ENCODE measurements around the gene DESI2. TPM values are rescaled to one million over a fixed set of nuclear protein-coding genes. Genes with fewer than 3 reads are reported as not detected.

DESI2 gene
- total RNA-seq, 1 experiment from 2014 or later, result 44.6 TPM

DNA sequence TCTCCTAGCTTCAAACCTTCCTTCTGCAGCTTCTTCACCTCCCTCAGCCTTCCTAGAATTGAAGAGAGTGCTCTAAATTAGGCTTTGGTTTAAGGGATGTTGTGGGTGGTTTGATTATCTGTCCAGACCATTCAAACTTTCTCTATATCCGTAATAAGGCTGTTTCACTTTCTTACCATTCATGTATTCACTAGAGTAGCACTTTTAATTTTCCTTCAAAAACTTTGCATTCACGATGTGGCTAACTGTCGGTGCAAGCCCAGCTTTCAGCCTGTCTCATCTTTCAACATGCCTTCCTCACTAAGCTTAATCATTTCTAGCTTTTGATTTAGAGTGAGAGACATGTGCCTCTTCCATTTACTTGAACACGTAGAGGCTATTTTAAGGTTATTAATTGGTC, 26.2 kb upstream of the DESI2 start:
- Histone ChIP-seq H3K36me3 (ENCODE audit: control insufficient read depth in 1 of 2, insufficient read depth in 2 of 2, low read length in 2 of 2) (no peaks in the 10 kb centered on the region), H3K79me2 (ENCODE audit: insufficient read depth, low read length) (no peaks in the 10 kb centered on the region), H3K27ac (ENCODE audit: low read depth, low read length) (no peak overlapping the region), H3K4me2 (ENCODE audit: low read length) (no peak overlapping the region), H2AFZ (ENCODE audit: low read depth, low read length, poor library complexity, severe bottlenecking) (no peak overlapping the region), H3K9ac (ENCODE audit: low read length) (no peak overlapping the region), H4K20me1 (ENCODE audit: insufficient read depth) (no peaks in the 10 kb centered on the region), H3K4me3 (replicated peaks in 1 of 2; ENCODE audit: low read depth in 1 of 2, low read length in 2 of 2) (no peak overlapping the region), H3K9me3 (ENCODE audit: control insufficient read depth in 1 of 2, insufficient read depth in 1 of 2, low read depth in 1 of 2, low read length in 2 of 2) (no peaks in the 10 kb centered on the region), H3K27me3 (ENCODE audit: insufficient read depth, low read length) (no peaks in the 10 kb centered on the region), H3K9me2 (ENCODE audit: insufficient read depth) (no peaks in the 10 kb centered on the region), H3K4me1 (ENCODE audit: control insufficient read depth in 1 of 2, insufficient read depth in 2 of 2, low read length in 2 of 2) (no peaks in the 10 kb centered on the region)
- no peak for TF ChIP-seq JUND (IDR thresholded peaks at IDR 0.05)
- no peak for TF ChIP-seq CBX3 (IDR thresholded peaks at IDR 0.05; ENCODE audit: low read depth)
- TF ChIP-seq ELF1 (IDR thresholded peaks at IDR 0.05; ENCODE audit: borderline replicate concordance, low read depth), result no peak
- no peak for TF ChIP-seq EZH2phosphoT487 (IDR thresholded peaks at IDR 0.05; ENCODE audit: borderline replicate concordance)
- TF ChIP-seq, protein P1, sequence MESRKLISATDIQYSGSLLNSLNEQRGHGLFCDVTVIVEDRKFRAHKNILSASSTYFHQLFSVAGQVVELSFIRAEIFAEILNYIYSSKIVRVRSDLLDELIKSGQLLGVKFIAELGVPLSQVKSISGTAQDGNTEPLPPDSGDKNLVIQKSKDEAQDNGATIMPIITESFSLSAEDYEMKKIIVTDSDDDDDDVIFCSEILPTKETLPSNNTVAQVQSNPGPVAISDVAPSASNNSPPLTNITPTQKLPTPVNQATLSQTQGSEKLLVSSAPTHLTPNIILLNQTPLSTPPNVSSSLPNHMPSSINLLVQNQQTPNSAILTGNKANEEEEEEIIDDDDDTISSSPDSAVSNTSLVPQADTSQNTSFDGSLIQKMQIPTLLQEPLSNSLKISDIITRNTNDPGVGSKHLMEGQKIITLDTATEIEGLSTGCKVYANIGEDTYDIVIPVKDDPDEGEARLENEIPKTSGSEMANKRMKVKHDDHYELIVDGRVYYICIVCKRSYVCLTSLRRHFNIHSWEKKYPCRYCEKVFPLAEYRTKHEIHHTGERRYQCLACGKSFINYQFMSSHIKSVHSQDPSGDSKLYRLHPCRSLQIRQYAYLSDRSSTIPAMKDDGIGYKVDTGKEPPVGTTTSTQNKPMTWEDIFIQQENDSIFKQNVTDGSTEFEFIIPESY (IDR thresholded peaks at IDR 0.05; ENCODE audit: extremely low read depth, insufficient replicate concordance, low read length), result no peak
- TF ChIP-seq SRF (IDR thresholded peaks at IDR 0.05; ENCODE audit: low read depth), result no peak
- no peak for TF ChIP-seq POLR2AphosphoS5 (IDR thresholded peaks at IDR 0.05; ENCODE audit: low read depth, low read length)
- TF ChIP-seq, protein P2, sequence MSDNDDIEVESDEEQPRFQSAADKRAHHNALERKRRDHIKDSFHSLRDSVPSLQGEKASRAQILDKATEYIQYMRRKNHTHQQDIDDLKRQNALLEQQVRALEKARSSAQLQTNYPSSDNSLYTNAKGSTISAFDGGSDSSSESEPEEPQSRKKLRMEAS (IDR thresholded peaks at IDR 0.05), result no peak
- no peak for TF ChIP-seq EGR1 (IDR thresholded peaks at IDR 0.05; ENCODE audit: low read depth)
- TF ChIP-seq SP1 (IDR thresholded peaks at IDR 0.05; ENCODE audit: low read depth), result no peak
- DNase-seq (ENCODE audit: low read depth, low spot score), result no peak
- BruUV-seq (replicated peaks), result no TSS peak
- ATAC-seq, result no peak
- intact Hi-C loops (cut with micrococcal nuclease), result no loop called here
- CTCF ChIA-PET, result no interaction called here
- POLR2A ChIA-PET, result no interaction called here
- RAD21 ChIA-PET (ENCODE audit: low non-redundant PET in 1 of 2, low total read pairs in 2 of 2, uncharacterized antibody in 2 of 2, unreplicated experiment in 2 of 2), result no interaction called here

DNA sequence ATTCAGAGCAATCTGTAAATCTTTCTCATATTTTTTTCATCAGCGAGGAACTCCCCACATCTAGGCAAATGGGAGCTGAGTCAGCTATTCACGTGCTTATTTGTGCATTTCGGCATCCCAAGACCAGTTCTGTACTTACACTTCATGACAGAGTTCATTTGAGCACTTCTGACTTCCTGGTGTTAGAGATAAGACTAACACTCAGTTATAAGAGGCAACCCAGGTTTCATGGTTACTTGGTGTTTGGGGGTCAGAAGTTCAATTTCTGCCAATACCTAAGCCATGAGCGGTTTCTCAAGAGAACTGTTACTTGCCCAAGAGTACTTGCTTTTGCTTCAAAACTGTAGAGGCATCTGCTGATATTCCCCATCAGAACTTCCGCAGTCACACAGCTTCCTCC, 24.1 kb upstream of the DESI2 start:
- DNase-seq (ENCODE audit: low read depth, low spot score) (no peak), ATAC-seq (no peak)
- no peaks in the 10 kb centered on the region for H3K27me3 ChIP-seq (ENCODE audit: insufficient read depth, low read length)
- no peaks in the 10 kb centered on the region for H3K4me1 ChIP-seq (ENCODE audit: control insufficient read depth in 1 of 2, insufficient read depth in 2 of 2, low read length in 2 of 2)
- no peak overlapping the region for H3K27ac ChIP-seq (ENCODE audit: low read depth, low read length)
- ChIA-PET RAD21 (ENCODE audit: low non-redundant PET in 1 of 2, low total read pairs in 2 of 2, uncharacterized antibody in 2 of 2, unreplicated experiment in 2 of 2) (no interaction called here), POLR2A (no interaction called here), CTCF (no interaction called here)
- H3K9me3 ChIP-seq (ENCODE audit: control insufficient read depth in 1 of 2, insufficient read depth in 1 of 2, low read depth in 1 of 2, low read length in 2 of 2), result no peaks in the 10 kb centered on the region
- no TSS peak for BruUV-seq (replicated peaks)
- H3K36me3 ChIP-seq (ENCODE audit: control insufficient read depth in 1 of 2, insufficient read depth in 2 of 2, low read length in 2 of 2), result no peaks in the 10 kb centered on the region
- no peaks in the 10 kb centered on the region for H3K79me2 ChIP-seq (ENCODE audit: insufficient read depth, low read length)
- no peak overlapping the region for H3K4me2 ChIP-seq (ENCODE audit: low read length)
- no peaks in the 10 kb centered on the region for H3K9me2 ChIP-seq (ENCODE audit: insufficient read depth)
- no peak overlapping the region for H2AFZ ChIP-seq (ENCODE audit: low read depth, low read length, poor library complexity, severe bottlenecking)
- no peak overlapping the region for H3K9ac ChIP-seq (ENCODE audit: low read length)
- H3K4me3 ChIP-seq (replicated peaks in 1 of 2; ENCODE audit: low read depth in 1 of 2, low read length in 2 of 2), result no peak overlapping the region
- intact Hi-C loops (cut with micrococcal nuclease), result no loop called here
- no peaks in the 10 kb centered on the region for H4K20me1 ChIP-seq (ENCODE audit: insufficient read depth)
- TF ChIP-seq EGR1 (IDR thresholded peaks at IDR 0.05; ENCODE audit: low read depth) (no peak), SP1 (IDR thresholded peaks at IDR 0.05; ENCODE audit: low read depth) (no peak), FOSL1 (IDR thresholded peaks at IDR 0.05; ENCODE audit: low read depth) (no peak), POLR2AphosphoS5 (IDR thresholded peaks at IDR 0.05; ENCODE audit: low read depth, low read length) (no peak), RAD21 (IDR thresholded peaks at IDR 0.05; ENCODE audit: low read depth) (no peak), TCF7L2 (IDR thresholded peaks at IDR 0.05; ENCODE audit: borderline replicate concordance, extremely low read depth, insufficient read depth, insufficient read length) (no peak)
- TF ChIP-seq, protein P2 (IDR thresholded peaks at IDR 0.05), result no peak
- TF ChIP-seq, protein P1 (IDR thresholded peaks at IDR 0.05; ENCODE audit: extremely low read depth, insufficient replicate concordance, low read length), result no peak

All from HCT116 (cell line).